NCI-H524 (cell line): ENCODE data around the gene GYG1.
A peak's percentile ranks its signal among the peaks of the same experiment; 100 is the strongest.

Source experiments
- DNase-seq, 2 experiments: peaks; one replicate each; lab custom pipeline; 2025; lab: John Stamatoyannopoulos, UW

GYG1 gene

GRCh38 chr3:149016669-149017541 is 25.6 kb downstream of the GYG1 start:
- DNase-seq = no peak

- no peak for DNase-seq
Measured at GRCh38 chr3:149018247-149018646, 26.9 kb downstream of the GYG1 start.

DNA sequence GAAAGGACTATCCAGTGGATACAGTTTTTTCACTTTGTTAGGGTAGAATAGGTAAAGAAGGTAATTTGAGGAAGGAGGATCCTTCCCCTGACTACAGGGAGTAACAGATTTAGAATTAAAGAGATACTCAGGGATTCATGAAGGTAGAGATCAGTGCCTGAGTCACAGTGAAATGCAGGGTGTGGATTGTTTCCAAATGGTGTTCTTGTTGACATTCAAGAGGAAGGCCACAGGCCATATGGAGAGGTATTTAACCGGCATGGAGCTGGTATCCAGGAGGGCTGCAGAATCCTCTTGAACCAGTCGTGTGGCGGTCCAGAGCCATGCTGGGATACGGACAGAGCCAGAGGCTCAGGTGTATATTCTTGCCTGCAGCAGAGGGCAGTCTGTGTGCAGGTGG is 28.2 kb downstream of the GYG1 start:
- DNase-seq = peak; percentile 30 to 82

DNA sequence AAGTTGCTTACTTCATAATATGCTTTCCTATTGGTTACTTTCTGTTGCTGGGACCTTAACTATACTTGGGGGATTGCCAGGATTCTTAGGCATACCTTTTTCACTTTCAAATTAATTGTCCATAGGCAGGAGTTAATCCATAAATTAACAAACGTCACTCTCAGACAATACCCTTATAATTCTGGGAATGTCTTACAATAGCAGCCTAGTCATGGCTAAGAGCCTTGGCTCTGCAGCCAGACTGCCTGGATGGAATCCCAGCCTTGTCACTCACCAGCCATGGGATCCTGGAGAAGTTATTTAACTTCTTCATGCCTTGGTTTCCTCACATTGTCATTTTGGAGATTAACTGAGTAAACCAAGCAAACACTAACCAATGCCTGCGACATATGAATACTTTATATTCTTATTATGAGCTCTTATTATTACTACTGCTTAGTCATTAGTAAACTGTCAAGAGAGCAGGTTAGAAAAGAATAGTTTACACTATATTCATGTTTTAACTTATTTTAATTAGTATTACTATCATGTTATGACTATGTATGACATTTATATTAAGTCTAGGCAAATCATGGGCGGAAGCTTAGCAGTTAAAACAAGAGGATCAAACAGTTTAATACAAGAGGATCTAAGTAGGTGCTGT is 29.0 kb downstream of the GYG1 start:
- no peak for DNase-seq

- no peak for DNase-seq
Measured at GRCh38 chr3:149020839-149021252, 29.5 kb downstream of the GYG1 start.

- no peak for DNase-seq
Measured at GRCh38 chr3:149021830-149022229, 30.5 kb downstream of the GYG1 start.

- no peak for DNase-seq
Measured at GRCh38 chr3:149023951-149024350, 32.6 kb downstream of the GYG1 start.

DNA sequence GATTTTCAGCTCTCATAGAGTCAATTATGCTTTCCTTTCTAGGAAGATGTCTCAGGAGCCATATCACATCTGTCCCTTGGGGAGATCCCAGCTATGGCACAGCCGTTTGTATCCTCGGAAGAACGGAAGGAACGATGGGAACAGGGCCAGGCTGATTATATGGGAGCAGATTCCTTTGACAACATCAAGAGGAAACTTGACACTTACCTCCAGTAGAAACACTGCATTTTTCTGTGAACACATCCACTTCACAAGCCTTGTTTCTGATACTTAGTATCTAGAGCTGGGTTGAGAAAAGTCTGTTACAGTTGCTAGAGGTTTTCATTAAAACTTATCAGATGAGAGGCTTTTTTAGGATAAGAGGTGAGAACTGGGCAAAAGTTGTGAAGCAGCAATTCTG is 35.4 kb downstream of the GYG1 start:
- peak in 1 of 2 experiments; percentile 6 for DNase-seq

- no peak for DNase-seq
Measured at GRCh38 chr3:149031096-149031495, 39.8 kb downstream of the GYG1 start.

DNA sequence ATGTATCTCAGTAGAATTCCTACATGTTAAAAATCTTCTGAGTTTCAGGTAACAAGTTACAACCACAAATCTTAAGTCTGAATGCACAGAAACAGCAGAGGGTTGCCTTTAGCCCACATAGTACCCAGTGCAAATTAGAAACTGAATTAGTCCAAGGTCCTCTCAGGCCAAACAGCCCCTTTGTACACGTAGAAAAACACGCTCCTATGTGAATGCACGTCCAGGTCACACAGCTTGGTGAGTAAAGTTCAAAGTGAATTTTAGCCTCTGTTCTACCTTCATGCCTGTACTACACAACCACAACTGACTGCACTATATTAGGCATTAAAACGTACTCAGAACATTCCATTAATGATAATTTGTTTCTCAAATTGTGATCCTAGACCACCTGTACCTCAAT is 46.3 kb downstream of the GYG1 start:
- DNase-seq = no peak

DNA sequence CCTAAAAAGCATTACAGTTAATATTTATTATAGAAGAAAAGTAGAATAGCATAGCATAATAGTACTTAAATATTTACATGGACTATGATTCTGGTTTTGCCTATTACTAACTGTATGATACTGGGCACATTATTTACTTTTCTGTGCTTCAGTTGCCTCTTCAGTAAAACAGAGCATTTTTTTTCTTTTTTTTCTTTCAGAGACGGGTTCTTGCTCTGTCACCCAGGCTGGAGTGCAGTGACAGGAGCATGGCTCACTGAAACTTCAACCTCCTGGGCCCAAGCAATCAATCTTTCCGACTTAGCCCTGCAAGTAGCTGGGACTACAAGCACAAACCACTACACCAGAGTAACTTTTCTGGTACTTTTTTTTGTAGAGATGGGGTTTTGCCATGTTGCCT is 47.0 kb downstream of the GYG1 start:
- DNase-seq = no peak

DNA sequence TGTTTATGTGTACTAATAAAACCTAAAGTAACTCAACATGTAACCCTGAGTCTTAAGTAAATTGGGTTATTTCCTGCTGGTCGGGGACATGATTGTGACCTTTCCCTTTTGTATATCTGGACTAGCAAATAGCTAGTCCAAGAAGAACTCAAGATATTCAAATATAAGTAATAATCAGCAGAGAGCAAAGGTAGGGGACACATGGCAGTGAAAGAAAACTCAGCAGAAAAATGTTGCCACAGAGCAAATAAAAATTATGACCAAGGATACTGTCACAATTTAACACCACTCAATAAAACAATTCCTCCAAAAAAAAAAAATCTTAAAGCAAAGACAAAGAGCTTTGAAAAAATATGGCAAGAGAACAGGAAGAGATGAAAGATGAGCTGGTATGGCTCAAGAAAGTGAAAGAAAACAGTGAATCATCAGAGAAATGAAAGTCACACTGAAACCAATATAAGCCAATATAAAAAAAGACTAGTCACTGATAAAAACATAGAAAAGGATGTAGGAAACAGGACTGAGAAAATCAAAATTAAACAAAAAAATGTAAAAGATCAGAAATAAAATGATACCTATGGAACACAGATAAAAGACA is 51.5 kb downstream of the GYG1 start:
- DNase-seq = no peak

GRCh38 chr3:149044339-149045083 is 53.2 kb downstream of the GYG1 start:
- no peak for DNase-seq

DNA sequence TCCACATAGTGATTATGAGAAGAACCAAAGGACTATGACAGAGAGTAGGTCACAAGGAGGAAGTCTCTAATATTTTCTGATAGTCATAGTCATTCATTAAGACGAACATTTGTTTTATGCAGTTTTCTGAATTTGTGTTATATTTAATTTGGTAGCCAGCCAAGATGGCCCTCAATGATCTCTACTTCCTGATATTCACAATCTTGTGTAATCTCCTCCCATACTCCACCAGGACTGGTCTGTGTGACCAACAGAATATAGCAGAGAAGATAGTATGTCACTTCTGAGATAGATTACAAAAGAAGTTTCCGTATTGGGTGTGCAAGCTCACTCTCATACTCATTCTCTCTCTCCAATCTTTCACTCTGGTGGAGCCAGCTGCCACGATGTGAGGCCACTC is 64.2 kb downstream of the GYG1 start:
- no peak for DNase-seq

DNA sequence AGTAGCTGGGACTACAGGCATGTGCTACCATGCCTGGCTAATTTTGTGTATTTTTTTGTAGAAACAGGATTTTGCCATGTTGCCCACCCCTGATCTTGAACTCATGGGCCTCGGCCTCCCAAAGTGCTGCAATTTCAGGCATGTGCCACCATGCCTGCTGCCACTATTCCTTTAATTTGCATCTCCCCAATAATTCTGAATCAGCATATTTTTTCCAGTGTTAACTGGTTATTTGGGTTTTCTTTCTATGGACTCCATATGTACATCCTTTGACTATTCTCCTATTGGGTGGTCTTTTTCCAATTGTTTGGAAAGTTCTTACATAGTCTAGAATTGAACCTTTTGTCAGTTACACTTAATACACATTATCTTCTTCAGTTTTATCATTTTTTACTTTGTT is 66.9 kb downstream of the GYG1 start:
- no peak for DNase-seq

- no peak for DNase-seq
Measured at GRCh38 chr3:149058602-149059001, 67.3 kb downstream of the GYG1 start.

DNA sequence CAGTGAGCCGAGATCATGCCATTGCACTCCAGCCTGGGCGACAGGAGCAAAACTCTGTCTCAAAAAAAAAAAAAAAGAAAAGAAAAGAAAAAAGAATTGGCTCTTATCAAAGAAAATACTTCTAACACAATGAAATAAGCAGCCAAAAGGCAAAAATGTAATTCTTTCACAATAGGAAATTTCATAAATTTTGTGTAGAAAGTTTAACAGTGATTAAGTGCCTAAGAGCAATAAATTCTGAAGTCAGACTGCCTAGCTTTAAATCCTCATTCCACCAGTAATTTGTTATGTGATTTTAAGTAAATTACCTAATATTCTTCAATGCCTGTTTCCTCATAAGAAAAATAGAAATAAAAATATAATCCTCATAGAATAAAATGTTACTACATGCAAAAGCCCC is 70.4 kb downstream of the GYG1 start:
- no peak for DNase-seq

GRCh38 chr3:149067883-149068282 is 76.5 kb downstream of the GYG1 start:
- no peak for DNase-seq
